ENCODE results near the gene CASP2. TPM values are rescaled to one million over a fixed set of nuclear protein-coding genes. Genes with fewer than 3 reads are reported as not detected.

Gene CASP2
- total and polyA plus RNA-seq, 2 experiments from 2014 or later: 9.2 to 13.1 TPM

DNA sequence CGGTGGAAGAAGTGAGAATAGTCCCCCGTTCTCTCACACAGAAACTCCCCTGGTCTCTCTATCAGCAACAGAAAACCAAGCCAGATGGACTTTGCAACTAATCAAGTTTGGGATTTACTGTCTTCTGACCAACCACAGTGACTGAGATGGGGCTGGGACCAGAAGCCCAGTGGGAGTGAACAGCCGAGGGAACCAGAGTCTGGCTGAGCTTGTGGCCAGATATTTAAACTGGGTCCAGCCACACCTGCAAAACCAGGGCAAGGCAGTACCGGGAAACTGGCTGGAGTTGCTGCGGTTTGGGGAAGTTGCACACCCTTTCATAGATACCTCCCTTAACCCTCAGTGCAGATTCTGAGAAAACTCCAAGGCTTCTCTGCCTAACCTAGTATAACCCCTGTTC lies 18.9 kb upstream of the CASP2 start:
- Histone ChIP-seq H3K9me3 (ENCODE audit: low read depth) (no peaks in the 10 kb centered on the region), H3F3A (ENCODE audit: insufficient read depth) (no peaks in the 10 kb centered on the region), H3K9ac (no peak overlapping the region), H3K9me2 (ENCODE audit: insufficient read depth) (no peaks in the 10 kb centered on the region), H3K4me2 (ENCODE audit: unreplicated experiment) (no peak overlapping the region), H3K4me3 (no peak overlapping the region), H3K36me3 (ENCODE audit: low read depth) (peaks cover 15% of the 10 kb centered on the region; the same call in 1 of the 2 replicates), H3K79me2 (ENCODE audit: insufficient read depth) (peaks cover 3% of the 10 kb centered on the region), H3K27ac (no peak overlapping the region), H4K20me1 (ENCODE audit: insufficient read depth) (no peaks in the 10 kb centered on the region), H2AFZ (no peak overlapping the region), H3K27me3 (replicated peaks; ENCODE audit: insufficient read depth) (no peaks in the 10 kb centered on the region), H3K4me1 (ENCODE audit: insufficient read depth) (peaks cover 3% of the 10 kb centered on the region; the same call in 1 of the 2 replicates)
- TF ChIP-seq EZH2 (IDR thresholded peaks at IDR 0.05; ENCODE audit: insufficient read depth, poor library complexity, severe bottlenecking) (no peak), EZH2phosphoT487 (IDR thresholded peaks at IDR 0.05; ENCODE audit: insufficient read depth, low read depth) (no peak)
- in situ Hi-C loops (cut with MboI): no loop called here
- no peak for DNase-seq
- 96% methylated on average over 5 of the region's 5 CpGs for WGBS, 2 experiments (ENCODE audit: low coverage in 1 of 2, low lambda C conversion rate in 2 of 2, missing lambda C conversion rate in 2 of 2)

DNA sequence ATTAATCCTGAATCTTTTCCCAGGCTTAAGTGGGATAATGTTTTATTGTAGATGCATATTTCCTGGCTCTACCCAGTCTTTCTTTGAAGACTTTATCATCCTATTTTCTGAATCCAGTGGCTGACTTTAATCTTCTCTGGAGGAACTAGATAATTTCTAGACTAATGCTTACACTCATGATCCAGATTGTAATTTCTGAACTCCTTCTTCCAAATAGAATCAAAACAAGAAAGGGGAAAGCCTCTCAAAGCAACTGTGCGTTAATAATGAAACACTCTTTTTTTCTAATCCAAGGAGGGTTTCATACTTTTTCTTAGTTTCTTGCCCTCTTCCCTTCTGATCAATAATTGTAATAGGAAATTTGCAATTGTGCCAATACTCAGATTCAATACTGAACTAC lies 16.9 kb upstream of the CASP2 start:
- no peaks in the 10 kb centered on the region for H3K9me3 ChIP-seq (ENCODE audit: low read depth)
- H3K79me2 ChIP-seq (ENCODE audit: insufficient read depth): no peaks in the 10 kb centered on the region
- H3K27me3 ChIP-seq (replicated peaks; ENCODE audit: insufficient read depth): no peaks in the 10 kb centered on the region
- in situ Hi-C loops (cut with MboI): no loop called here
- H3K4me3 ChIP-seq: no peak overlapping the region
- no peak overlapping the region for H3K27ac ChIP-seq
- no peaks in the 10 kb centered on the region for H3K9me2 ChIP-seq (ENCODE audit: insufficient read depth)
- H3F3A ChIP-seq (ENCODE audit: insufficient read depth): no peaks in the 10 kb centered on the region
- whole genome bisulfite sequencing, 2 experiments (ENCODE audit: low coverage in 1 of 2, low lambda C conversion rate in 2 of 2, missing lambda C conversion rate in 2 of 2): 95 to 96% methylated on average over 1 of the region's 1 CpG
- TF ChIP-seq EZH2phosphoT487 (IDR thresholded peaks at IDR 0.05; ENCODE audit: insufficient read depth, low read depth) (no peak), EZH2 (IDR thresholded peaks at IDR 0.05; ENCODE audit: insufficient read depth, poor library complexity, severe bottlenecking) (no peak)
- H3K4me1 ChIP-seq (ENCODE audit: insufficient read depth): no peaks in the 10 kb centered on the region
- peaks cover 11% of the 10 kb centered on the region; the same call in 1 of the 2 replicates for H3K36me3 ChIP-seq (ENCODE audit: low read depth)
- H4K20me1 ChIP-seq (ENCODE audit: insufficient read depth): no peaks in the 10 kb centered on the region
- H3K4me2 ChIP-seq (ENCODE audit: unreplicated experiment): no peak overlapping the region
- H2AFZ ChIP-seq: no peak overlapping the region
- no peak overlapping the region for H3K9ac ChIP-seq
- DNase-seq: no peak

DNA sequence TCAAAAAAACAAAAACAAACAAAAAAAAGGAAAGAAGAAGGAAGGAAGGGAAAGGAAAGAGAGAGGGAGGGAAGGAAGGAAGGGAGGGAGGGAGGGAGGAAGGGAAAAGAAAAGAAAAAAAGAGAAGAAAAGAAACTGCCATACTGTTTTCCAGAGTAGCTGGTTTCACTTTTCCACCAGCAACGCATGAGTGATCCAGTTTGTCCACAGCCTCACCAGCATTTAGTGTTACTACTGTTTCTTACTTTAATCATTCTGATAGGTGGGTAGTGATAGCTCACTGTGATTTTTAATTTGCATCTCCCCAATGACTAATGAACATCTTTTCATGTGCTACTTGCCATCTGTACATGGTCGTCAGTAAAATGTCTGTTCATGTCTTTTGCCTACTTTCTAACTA lies 15.3 kb upstream of the CASP2 start:
- in situ Hi-C loops (cut with MboI): no loop called here
- no peak overlapping the region for H2AFZ ChIP-seq
- H3K9me2 ChIP-seq (ENCODE audit: insufficient read depth): no peaks in the 10 kb centered on the region
- H3K36me3 ChIP-seq (ENCODE audit: low read depth): 0 out of 2 replicates have a peak, but pooled peaks cover 2% of the 10 kb centered on the region
- no peaks in the 10 kb centered on the region for H3K79me2 ChIP-seq (ENCODE audit: insufficient read depth)
- H3K9ac ChIP-seq: no peak overlapping the region
- no peak for DNase-seq
- no peak for TF ChIP-seq EZH2phosphoT487 (IDR thresholded peaks at IDR 0.05; ENCODE audit: insufficient read depth, low read depth)
- TF ChIP-seq EZH2 (IDR thresholded peaks at IDR 0.05; ENCODE audit: insufficient read depth, poor library complexity, severe bottlenecking): no peak
- H3K4me2 ChIP-seq (ENCODE audit: unreplicated experiment): no peak overlapping the region
- H3K27ac ChIP-seq: no peak overlapping the region
- no peaks in the 10 kb centered on the region for H3K4me1 ChIP-seq (ENCODE audit: insufficient read depth)
- H3K9me3 ChIP-seq (ENCODE audit: low read depth): no peaks in the 10 kb centered on the region
- 78 to 79% methylated on average over 2 of the region's 2 CpGs for WGBS, 2 experiments (ENCODE audit: low coverage in 1 of 2, low lambda C conversion rate in 2 of 2, missing lambda C conversion rate in 2 of 2)
- H3K27me3 ChIP-seq (replicated peaks; ENCODE audit: insufficient read depth): no peaks in the 10 kb centered on the region
- H4K20me1 ChIP-seq (ENCODE audit: insufficient read depth): no peaks in the 10 kb centered on the region
- no peak overlapping the region for H3K4me3 ChIP-seq
- no peaks in the 10 kb centered on the region for H3F3A ChIP-seq (ENCODE audit: insufficient read depth)

DNA sequence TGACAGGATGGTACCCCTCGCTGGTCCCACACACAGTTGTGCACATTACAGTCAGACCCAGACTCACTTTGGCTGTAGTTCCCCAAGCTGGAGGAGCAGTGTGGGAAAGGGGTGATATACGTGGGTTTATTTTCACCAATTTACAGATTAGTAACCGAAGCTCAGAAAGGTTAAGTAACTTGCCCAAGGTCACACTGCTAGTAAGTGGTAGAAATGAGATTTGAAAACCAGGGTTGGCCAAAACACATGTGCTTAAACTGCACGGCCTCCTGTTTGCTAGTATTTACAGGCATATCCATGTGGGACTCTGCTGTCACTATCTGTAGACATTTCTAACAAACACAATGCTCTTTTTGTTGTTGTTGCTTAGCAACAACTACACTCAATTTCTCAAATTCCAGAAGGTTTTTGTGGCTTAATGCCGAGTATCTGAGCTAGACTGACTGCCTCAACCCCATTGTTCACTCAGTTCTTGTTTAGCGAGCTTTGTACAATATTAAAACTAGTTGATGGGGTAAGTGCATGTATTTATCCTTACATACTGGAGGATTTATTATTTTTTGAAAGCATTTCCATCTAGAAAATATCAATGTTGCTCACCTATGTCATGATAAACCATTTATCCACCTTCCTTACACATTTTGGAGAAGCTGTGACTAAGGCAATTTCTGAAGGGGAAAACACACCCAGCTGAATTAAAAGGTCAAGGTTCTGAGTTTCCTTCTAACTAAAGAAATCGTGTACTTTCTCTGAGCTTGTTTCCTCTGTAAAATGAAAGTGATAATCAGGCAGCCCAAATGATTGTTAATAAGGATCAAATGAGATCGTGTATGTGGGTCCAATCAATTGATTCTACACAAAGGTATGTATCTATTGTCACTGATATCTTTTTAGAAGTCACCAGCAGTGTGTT lies 8.7 kb upstream of the CASP2 start:
- peak overlapping the region; percentile 50 for H3K27ac ChIP-seq
- H3K4me2 ChIP-seq (ENCODE audit: unreplicated experiment): peak overlapping the region; percentile 51
- WGBS, 2 experiments (ENCODE audit: low coverage in 1 of 2, low lambda C conversion rate in 2 of 2, missing lambda C conversion rate in 2 of 2): 38 to 42% methylated on average over 8 of the region's 8 CpGs
- no peaks in the 10 kb centered on the region for H3K9me3 ChIP-seq (ENCODE audit: low read depth)
- no peaks in the 10 kb centered on the region for H3K36me3 ChIP-seq (ENCODE audit: low read depth)
- in situ Hi-C loops (cut with MboI): no loop called here
- peak overlapping the region; percentile 59 for H2AFZ ChIP-seq
- peak overlapping the region; percentile 3; the same call in 1 of the 2 replicates for H3K4me3 ChIP-seq
- peaks cover 13% of the 10 kb centered on the region for H3K4me1 ChIP-seq (ENCODE audit: insufficient read depth)
- TF ChIP-seq EZH2phosphoT487 (IDR thresholded peaks at IDR 0.05; ENCODE audit: insufficient read depth, low read depth): no peak
- TF ChIP-seq EZH2 (IDR thresholded peaks at IDR 0.05; ENCODE audit: insufficient read depth, poor library complexity, severe bottlenecking): no peak
- H3F3A ChIP-seq (ENCODE audit: insufficient read depth): no peaks in the 10 kb centered on the region
- H3K9me2 ChIP-seq (ENCODE audit: insufficient read depth): no peaks in the 10 kb centered on the region
- H4K20me1 ChIP-seq (ENCODE audit: insufficient read depth): no peaks in the 10 kb centered on the region
- H3K79me2 ChIP-seq (ENCODE audit: insufficient read depth): no peaks in the 10 kb centered on the region
- H3K9ac ChIP-seq: peak overlapping the region; percentile 51
- no peaks in the 10 kb centered on the region for H3K27me3 ChIP-seq (replicated peaks; ENCODE audit: insufficient read depth)
- DNase-seq: peak; percentile 84

All from GM23248 (cell line).